ENCODE data around the gene ALPL.
"Not testable (repeated sequence)": the region's sequence is repeated elsewhere in the genome, so short reads cannot be mapped to it uniquely, and the experiment has no call there.

Gene ALPL

GRCh38 chr1:21508580-21509350 is 458 bp upstream of the ALPL start:
- DNase-seq = peak; percentile 75 to 78

GRCh38 chr1:21510113-21510493 is 880 bp downstream of the ALPL start:
- DNase-seq = no peak

- DNase-seq = no peak
Measured at GRCh38 chr1:21510885-21511578, 1.8 kb downstream of the ALPL start.

GRCh38 chr1:21511579-21512522 is 2.6 kb downstream of the ALPL start:
- no peak for DNase-seq

GRCh38 chr1:21514245-21514644 is 5.0 kb downstream of the ALPL start:
- no peak for DNase-seq

GRCh38 chr1:21517161-21517589 is 8.0 kb downstream of the ALPL start:
- DNase-seq = no peak

GRCh38 chr1:21517660-21518480 is 8.6 kb downstream of the ALPL start:
- DNase-seq = no peak

- no peak for DNase-seq
Measured at GRCh38 chr1:21518774-21519455, 9.7 kb downstream of the ALPL start.

GRCh38 chr1:21519486-21520070 is 10.4 kb downstream of the ALPL start:
- not testable (repeated sequence) for DNase-seq

- no peak for DNase-seq
Measured at GRCh38 chr1:21520899-21521716, 11.9 kb downstream of the ALPL start.

- DNase-seq = no peak
Measured at GRCh38 chr1:21521717-21522060, 12.5 kb downstream of the ALPL start.

- no peak for DNase-seq
Measured at GRCh38 chr1:21522525-21523038, 13.4 kb downstream of the ALPL start.

- no peak for DNase-seq
Measured at GRCh38 chr1:21523297-21523813, 14.1 kb downstream of the ALPL start.

- DNase-seq = no peak
Measured at GRCh38 chr1:21524220-21524619, 15.0 kb downstream of the ALPL start.

GRCh38 chr1:21524686-21525339 is 15.6 kb downstream of the ALPL start:
- no peak for DNase-seq

GRCh38 chr1:21525340-21525717 is 16.1 kb downstream of the ALPL start:
- no peak for DNase-seq

GRCh38 chr1:21526441-21526840 is 17.2 kb downstream of the ALPL start:
- no peak for DNase-seq

- no peak for DNase-seq
Measured at GRCh38 chr1:21530368-21531016, 21.3 kb downstream of the ALPL start.

GRCh38 chr1:21531241-21531640 is 22.0 kb downstream of the ALPL start:
- no peak for DNase-seq

Data from activated CD4-positive, alpha-beta T cell treated with anti-CD3 and anti-CD28 coated beads, Interleukin-2, amount 50 U/mL, for 48 hours (primary cell).